ENCODE data around the gene A2M.

DNA sequence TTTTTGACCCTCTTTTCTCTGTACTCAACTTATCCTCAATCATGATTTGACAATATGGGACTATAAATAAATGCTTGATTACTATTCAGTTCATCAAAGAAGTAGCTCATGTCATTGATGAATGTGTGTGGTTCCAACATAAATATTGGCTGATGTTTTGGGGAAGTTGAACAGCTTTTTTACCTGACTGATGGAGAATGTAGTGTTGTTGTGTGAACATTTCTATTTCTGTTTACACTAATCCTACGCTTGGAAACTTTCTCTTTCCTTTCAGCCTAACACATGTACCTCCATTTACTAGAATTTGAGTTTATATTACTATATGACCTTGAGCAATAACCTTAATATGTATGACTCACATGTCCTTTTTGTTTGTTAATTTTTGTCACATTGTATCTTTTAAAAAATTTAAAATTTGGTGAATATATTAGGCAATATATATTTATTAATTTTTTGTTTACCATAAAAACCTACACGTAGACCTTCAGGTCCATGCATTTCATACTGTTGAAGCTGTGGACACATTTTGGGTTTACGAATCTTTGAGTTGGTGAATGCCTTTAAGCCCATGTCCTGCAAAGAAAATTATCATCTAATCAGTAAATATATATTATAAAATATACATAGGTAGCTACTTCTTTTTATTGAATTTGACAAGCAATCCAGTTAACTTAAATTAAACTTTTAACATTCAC, 21.1 kb downstream of the A2M start:
- no peak for TF ChIP-seq EZH2 (IDR thresholded peaks at IDR 0.05; ENCODE audit: low read length, unreplicated experiment)
- TF ChIP-seq, protein P1, sequence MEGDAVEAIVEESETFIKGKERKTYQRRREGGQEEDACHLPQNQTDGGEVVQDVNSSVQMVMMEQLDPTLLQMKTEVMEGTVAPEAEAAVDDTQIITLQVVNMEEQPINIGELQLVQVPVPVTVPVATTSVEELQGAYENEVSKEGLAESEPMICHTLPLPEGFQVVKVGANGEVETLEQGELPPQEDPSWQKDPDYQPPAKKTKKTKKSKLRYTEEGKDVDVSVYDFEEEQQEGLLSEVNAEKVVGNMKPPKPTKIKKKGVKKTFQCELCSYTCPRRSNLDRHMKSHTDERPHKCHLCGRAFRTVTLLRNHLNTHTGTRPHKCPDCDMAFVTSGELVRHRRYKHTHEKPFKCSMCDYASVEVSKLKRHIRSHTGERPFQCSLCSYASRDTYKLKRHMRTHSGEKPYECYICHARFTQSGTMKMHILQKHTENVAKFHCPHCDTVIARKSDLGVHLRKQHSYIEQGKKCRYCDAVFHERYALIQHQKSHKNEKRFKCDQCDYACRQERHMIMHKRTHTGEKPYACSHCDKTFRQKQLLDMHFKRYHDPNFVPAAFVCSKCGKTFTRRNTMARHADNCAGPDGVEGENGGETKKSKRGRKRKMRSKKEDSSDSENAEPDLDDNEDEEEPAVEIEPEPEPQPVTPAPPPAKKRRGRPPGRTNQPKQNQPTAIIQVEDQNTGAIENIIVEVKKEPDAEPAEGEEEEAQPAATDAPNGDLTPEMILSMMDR (conservative IDR thresholded peaks at IDR 0.05; ENCODE audit: low read depth, low read length) = no peak

Measured in PC-3 (cell line).